Smooth muscle cell (in vitro differentiated cells): ENCODE data around the gene PLCB3. TPM values are rescaled to one million over a fixed set of nuclear protein-coding genes. Genes with fewer than 3 reads are reported as not detected.

ENCODE experiments used
- DNase-seq: peaks from one replicate; lab custom pipeline; 2025; ENCODE audit not compliant: unreplicated experiment; lab: John Stamatoyannopoulos, UW
- H2AFZ ChIP-seq: fragments of 200-600 bp; sonication (generic); 2 replicates; pipeline ENCODE4 v1.6.0; 2016; ENCODE audit warnings: antibody characterized with exemption, low read depth, mild to moderate bottlenecking
- H3F3A ChIP-seq: fragments of 200-600 bp; sonication (generic); 2 replicates; pipeline ENCODE4 v1.6.0; 2017; ENCODE audit warnings: antibody characterized with exemption, low read depth
- H3K27ac ChIP-seq: fragments of 200-600 bp; sonication (generic); 2 replicates; pipeline ENCODE4 v1.5.1; 2016; ENCODE audit warnings: low read depth, mild to moderate bottlenecking
- H3K27me3 ChIP-seq: fragments of 200-600 bp; sonication (generic); 2 replicates; pipeline ENCODE4 v1.6.1; 2016; ENCODE audit warnings: low read depth, mild to moderate bottlenecking
- H3K36me3 ChIP-seq: fragments of 200-600 bp; sonication (generic); 2 replicates; pipeline ENCODE4 v1.5.1; 2016; ENCODE audit warnings: low read depth
- H3K4me1 ChIP-seq: fragments of 200-600 bp; sonication (generic); 2 replicates; pipeline ENCODE4 v1.5.1; 2016; ENCODE audit warnings: low read depth
- H3K4me2 ChIP-seq: fragments of 200-600 bp; sonication (generic); 2 replicates; pipeline ENCODE4 v1.6.0; 2016; ENCODE audit warnings: mild to moderate bottlenecking
- H3K4me3 ChIP-seq: fragments of 200-600 bp; sonication (generic); 2 replicates; pipeline ENCODE4 v1.5.1; 2016; ENCODE audit warnings: mild to moderate bottlenecking
- H3K79me2 ChIP-seq: fragments of 200-600 bp; sonication (generic); 2 replicates; pipeline ENCODE4 v1.6.0; 2016; ENCODE audit warnings: low read depth, mild to moderate bottlenecking
- H3K9ac ChIP-seq: fragments of 200-600 bp; sonication (generic); 2 replicates; pipeline ENCODE4 v1.6.0; 2016; ENCODE audit warnings: low read depth
- H3K9me3 ChIP-seq: fragments of 200-600 bp; sonication (generic); replicated peaks from 2 replicates; pipeline ENCODE4 v1.5.1; 2016; ENCODE audit warnings: low read depth
- H4K20me1 ChIP-seq: fragments of 200-600 bp; sonication (generic); 2 replicates; pipeline ENCODE4 v1.6.0; 2016; ENCODE audit warnings: low read depth
- WGBS: methylation state at CpG from one replicate; pipeline ENCODE4 v1.1.7; 2016; ENCODE audit warnings: low lambda C conversion rate; 5-methylcytosine and 5-hydroxymethylcytosine counted together
- polyA plus RNA-seq: library from polyadenylated mRNA; unstranded; fragments of >200 nt; fragmentation: Nextera tagmentation; extraction: Ambion mirVana; gene quantifications from 2 replicates; pipeline ENCODE4 v1.2.1, GENCODE V29; 2016
- total RNA-seq: library from RNA; depleted of rRNA; stranded (reverse); fragments of >200 nt; gene quantifications from 2 replicates; pipeline ENCODE4 v1.2.3, GENCODE V29; 2014
- TF ChIP-seq, protein P1 (sequence below): fragments of 200-600 bp; sonication (generic); IDR thresholded peaks from 2 replicates; pipeline ENCODE4 v1.5.1; 2017; ENCODE audit warnings: borderline replicate concordance, mild to moderate bottlenecking, antibody characterized with exemption; ENCODE audit not compliant: insufficient read depth, poor library complexity, severe bottlenecking

The PLCB3 gene
- total and polyA plus RNA-seq, 2 experiments from 2014 or later, result 15.0 to 15.6 TPM

DNA sequence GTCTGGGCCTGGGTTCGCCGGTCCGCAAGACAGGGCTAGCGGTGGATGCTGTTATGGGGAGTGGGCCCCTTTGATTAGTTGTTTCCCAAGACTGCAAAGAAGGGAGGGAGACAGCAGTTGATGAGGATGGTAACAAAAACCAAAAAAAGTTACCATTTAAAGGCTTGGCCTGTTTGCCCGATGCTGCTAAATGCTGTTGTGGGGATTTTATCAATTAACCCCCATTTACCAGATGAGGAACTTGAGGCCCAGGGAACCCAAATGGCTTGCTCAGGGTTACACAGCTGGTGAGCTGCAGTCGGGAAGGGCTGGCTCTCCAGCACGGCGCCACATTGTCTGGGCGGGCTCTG lies 28.7 kb upstream of the PLCB3 start:
- H3K9me3 ChIP-seq, result no peaks in the 10 kb centered on the region
- H3K27me3 ChIP-seq, result no peaks in the 10 kb centered on the region
- no peak overlapping the region for H2AFZ ChIP-seq
- no peaks in the 10 kb centered on the region for H3F3A ChIP-seq
- no peak overlapping the region for H3K27ac ChIP-seq
- H3K4me3 ChIP-seq, result no peak overlapping the region
- H3K4me2 ChIP-seq, result no peak overlapping the region
- peaks cover 10% of the 10 kb centered on the region for H3K4me1 ChIP-seq
- WGBS, result 94% methylated on average over 9 of the region's 9 CpGs
- peaks cover 15% of the 10 kb centered on the region for H3K79me2 ChIP-seq
- no peak for DNase-seq
- H3K36me3 ChIP-seq, result no peaks in the 10 kb centered on the region
- TF ChIP-seq, protein P1, sequence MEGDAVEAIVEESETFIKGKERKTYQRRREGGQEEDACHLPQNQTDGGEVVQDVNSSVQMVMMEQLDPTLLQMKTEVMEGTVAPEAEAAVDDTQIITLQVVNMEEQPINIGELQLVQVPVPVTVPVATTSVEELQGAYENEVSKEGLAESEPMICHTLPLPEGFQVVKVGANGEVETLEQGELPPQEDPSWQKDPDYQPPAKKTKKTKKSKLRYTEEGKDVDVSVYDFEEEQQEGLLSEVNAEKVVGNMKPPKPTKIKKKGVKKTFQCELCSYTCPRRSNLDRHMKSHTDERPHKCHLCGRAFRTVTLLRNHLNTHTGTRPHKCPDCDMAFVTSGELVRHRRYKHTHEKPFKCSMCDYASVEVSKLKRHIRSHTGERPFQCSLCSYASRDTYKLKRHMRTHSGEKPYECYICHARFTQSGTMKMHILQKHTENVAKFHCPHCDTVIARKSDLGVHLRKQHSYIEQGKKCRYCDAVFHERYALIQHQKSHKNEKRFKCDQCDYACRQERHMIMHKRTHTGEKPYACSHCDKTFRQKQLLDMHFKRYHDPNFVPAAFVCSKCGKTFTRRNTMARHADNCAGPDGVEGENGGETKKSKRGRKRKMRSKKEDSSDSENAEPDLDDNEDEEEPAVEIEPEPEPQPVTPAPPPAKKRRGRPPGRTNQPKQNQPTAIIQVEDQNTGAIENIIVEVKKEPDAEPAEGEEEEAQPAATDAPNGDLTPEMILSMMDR, result no peak
- H4K20me1 ChIP-seq, result no peaks in the 10 kb centered on the region
- no peak overlapping the region for H3K9ac ChIP-seq

- Histone ChIP-seq H3K79me2 (peaks cover 16% of the 10 kb centered on the region), H3F3A (no peaks in the 10 kb centered on the region), H3K4me1 (peaks cover 10% of the 10 kb centered on the region), H3K9me3 (no peaks in the 10 kb centered on the region), H3K4me3 (no peak overlapping the region), H3K4me2 (no peak overlapping the region), H3K27ac (no peak overlapping the region), H3K27me3 (no peaks in the 10 kb centered on the region), H3K9ac (no peak overlapping the region), H3K36me3 (no peaks in the 10 kb centered on the region), H4K20me1 (no peaks in the 10 kb centered on the region), H2AFZ (no peak overlapping the region)
- TF ChIP-seq, protein P1, result no peak
- DNase-seq, result no peak
- WGBS, result 97% methylated on average over 23 of the region's 24 CpGs
These were observed 28.2 kb upstream of the PLCB3 start for GRCh38 chr11:64223001-64223651.

DNA sequence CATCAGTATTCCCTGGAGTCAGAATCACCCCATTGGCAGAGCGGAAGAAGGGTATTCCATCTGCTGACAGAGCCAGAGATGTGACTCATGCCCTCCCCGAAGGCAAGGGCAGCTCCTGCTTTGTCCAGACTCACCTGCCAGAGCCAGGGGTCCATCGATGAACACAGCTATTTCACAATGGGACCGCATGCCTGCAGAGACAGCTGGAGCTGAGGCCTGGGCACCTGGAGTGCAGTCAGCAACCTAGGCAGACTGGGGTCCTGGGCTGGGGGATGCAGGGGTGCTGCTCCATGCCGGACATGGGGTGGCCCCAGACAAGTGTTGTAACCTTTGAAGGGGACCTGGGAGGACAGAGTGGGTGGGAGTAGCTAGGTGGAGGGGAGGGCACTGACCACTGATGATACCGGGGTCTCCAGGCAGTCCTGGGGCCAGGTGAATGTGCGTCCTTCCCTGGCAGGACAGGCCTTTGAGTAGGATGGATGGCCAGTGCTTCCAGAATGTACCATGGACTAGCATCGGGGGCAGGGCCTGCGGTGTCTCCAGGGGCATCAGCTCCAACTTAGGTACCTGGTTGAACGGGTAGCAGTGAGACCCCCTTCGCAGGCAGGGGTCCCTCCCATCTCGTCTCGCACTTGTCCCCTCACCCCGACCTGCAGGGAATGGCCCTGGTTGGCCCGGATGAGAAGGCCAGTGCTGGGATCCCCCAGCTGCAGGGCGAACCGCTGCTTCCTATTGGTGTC lies 27.0 kb upstream of the PLCB3 start:
- H3K36me3 ChIP-seq, result no peaks in the 10 kb centered on the region
- no peak overlapping the region for H3K9ac ChIP-seq
- no peak overlapping the region for H2AFZ ChIP-seq
- no peak overlapping the region for H3K27ac ChIP-seq
- no peak overlapping the region for H3K4me3 ChIP-seq
- no peaks in the 10 kb centered on the region for H3K27me3 ChIP-seq
- WGBS, result 93% methylated on average over 17 of the region's 17 CpGs
- H3K79me2 ChIP-seq, result peaks cover 16% of the 10 kb centered on the region
- peaks cover 10% of the 10 kb centered on the region for H3K4me1 ChIP-seq
- no peaks in the 10 kb centered on the region for H3F3A ChIP-seq
- H4K20me1 ChIP-seq, result no peaks in the 10 kb centered on the region
- TF ChIP-seq, protein P1, result no peak
- peak overlapping the region; percentile 97 for H3K4me2 ChIP-seq
- no peak for DNase-seq
- no peaks in the 10 kb centered on the region for H3K9me3 ChIP-seq
